Measurements from ENCODE around the gene IRF3. TPM values are rescaled to one million over a fixed set of nuclear protein-coding genes. Genes with fewer than 3 reads are reported as not detected.
"Not testable (repeated sequence)": the region's sequence is repeated elsewhere in the genome, so short reads cannot be mapped to it uniquely, and the experiment has no call there.

The IRF3 gene
- total RNA-seq, 1 donor from 2014 or later, result 75.9 TPM

GRCh38 chr19:49626226-49626625 lies 39.4 kb downstream of the IRF3 start:
- Histone ChIP-seq H3K36me3 (peaks cover 28 to 41% of the 10 kb centered on the region in 2 donors), H3K4me3 (no peak overlapping the region), H3K9me3 (no peaks in the 10 kb centered on the region), H3K27ac (no peak overlapping the region), H3K4me1 (peaks cover 5 to 7% of the 10 kb centered on the region in 2 donors), H3K27me3 (no peaks in the 10 kb centered on the region)
- TF ChIP-seq, protein P1, sequence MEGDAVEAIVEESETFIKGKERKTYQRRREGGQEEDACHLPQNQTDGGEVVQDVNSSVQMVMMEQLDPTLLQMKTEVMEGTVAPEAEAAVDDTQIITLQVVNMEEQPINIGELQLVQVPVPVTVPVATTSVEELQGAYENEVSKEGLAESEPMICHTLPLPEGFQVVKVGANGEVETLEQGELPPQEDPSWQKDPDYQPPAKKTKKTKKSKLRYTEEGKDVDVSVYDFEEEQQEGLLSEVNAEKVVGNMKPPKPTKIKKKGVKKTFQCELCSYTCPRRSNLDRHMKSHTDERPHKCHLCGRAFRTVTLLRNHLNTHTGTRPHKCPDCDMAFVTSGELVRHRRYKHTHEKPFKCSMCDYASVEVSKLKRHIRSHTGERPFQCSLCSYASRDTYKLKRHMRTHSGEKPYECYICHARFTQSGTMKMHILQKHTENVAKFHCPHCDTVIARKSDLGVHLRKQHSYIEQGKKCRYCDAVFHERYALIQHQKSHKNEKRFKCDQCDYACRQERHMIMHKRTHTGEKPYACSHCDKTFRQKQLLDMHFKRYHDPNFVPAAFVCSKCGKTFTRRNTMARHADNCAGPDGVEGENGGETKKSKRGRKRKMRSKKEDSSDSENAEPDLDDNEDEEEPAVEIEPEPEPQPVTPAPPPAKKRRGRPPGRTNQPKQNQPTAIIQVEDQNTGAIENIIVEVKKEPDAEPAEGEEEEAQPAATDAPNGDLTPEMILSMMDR (IDR thresholded peaks at IDR 0.05), result no peak
- intact Hi-C loops (cut with DNase I), result no loop called here
- no peak for DNase-seq (ENCODE audit: low spot score in 2 of 2)

- TF ChIP-seq, protein P1 (IDR thresholded peaks at IDR 0.05), result no peak
- Histone ChIP-seq H3K4me3 (no peak overlapping the region), H3K9me3 (no peaks in the 10 kb centered on the region), H3K4me1 (no peaks in the 10 kb centered on the region), H3K27me3 (no peaks in the 10 kb centered on the region), H3K36me3 (peaks cover 34 to 47% of the 10 kb centered on the region in 2 donors), H3K27ac (no peak overlapping the region)
- DNase-seq (ENCODE audit: low spot score in 2 of 2), result no peak
- intact Hi-C loops (cut with DNase I), result no loop called here
These were observed 40.4 kb downstream of the IRF3 start for GRCh38 chr19:49624967-49625910.

- H3K27me3 ChIP-seq; H3K4me1 ChIP-seq; H3K4me3 ChIP-seq; H3K27ac ChIP-seq; H3K9me3 ChIP-seq; DNase-seq (ENCODE audit: low spot score in 2 of 2); intact Hi-C loops (cut with DNase I): not testable (repeated sequence)
- peaks cover 52 to 64% of the 10 kb centered on the region in 2 donors for H3K36me3 ChIP-seq
These were observed 47.8 kb downstream of the IRF3 start for GRCh38 chr19:49617860-49618259.

- Histone ChIP-seq H3K36me3 (peaks cover 51 to 60% of the 10 kb centered on the region in 2 donors), H3K27me3 (no peaks in the 10 kb centered on the region), H3K9me3 (no peaks in the 10 kb centered on the region), H3K4me1 (no peaks in the 10 kb centered on the region), H3K27ac (no peak overlapping the region), H3K4me3 (no peak overlapping the region)
- DNase-seq (ENCODE audit: low spot score in 2 of 2), result no peak
- intact Hi-C loops (cut with DNase I), result no loop called here
- TF ChIP-seq, protein P1 (IDR thresholded peaks at IDR 0.05), result no peak
These were observed 48.7 kb downstream of the IRF3 start for GRCh38 chr19:49616945-49617344.

- no peaks in the 10 kb centered on the region for H3K9me3 ChIP-seq
- intact Hi-C loops (cut with DNase I), result no loop called here
- H3K4me1 ChIP-seq, result no peaks in the 10 kb centered on the region
- no peak overlapping the region for H3K4me3 ChIP-seq
- TF ChIP-seq, protein P1 (IDR thresholded peaks at IDR 0.05), result no peak
- DNase-seq (ENCODE audit: low spot score in 2 of 2), result no peak
- H3K27ac ChIP-seq, result no peak overlapping the region
- H3K27me3 ChIP-seq, result no peaks in the 10 kb centered on the region
- H3K36me3 ChIP-seq, result peaks cover 48 to 56% of the 10 kb centered on the region in 2 donors
These were observed 49.1 kb downstream of the IRF3 start for GRCh38 chr19:49616532-49616931.

DNA sequence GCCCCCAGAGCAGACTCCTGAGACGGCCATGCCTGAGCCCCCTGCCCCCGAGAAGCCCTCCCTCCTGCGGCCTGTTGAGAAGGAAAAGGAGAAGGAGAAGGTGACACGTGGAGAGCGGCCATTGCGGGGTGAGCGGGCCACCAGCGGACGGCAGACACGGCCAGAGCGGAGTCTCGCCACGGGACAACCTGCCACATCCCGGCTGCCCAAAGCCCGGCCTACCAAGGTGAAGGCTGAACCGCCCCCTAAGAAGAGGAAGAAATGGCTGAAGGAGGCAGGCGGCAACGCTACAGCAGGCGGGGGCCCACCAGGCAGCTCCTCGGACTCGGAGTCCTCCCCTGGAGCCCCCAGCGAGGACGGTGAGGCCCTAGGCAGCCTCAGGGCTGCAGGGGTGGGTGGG lies 49.8 kb downstream of the IRF3 start:
- Histone ChIP-seq H3K4me1 (no peaks in the 10 kb centered on the region), H3K27me3 (no peaks in the 10 kb centered on the region), H3K4me3 (no peak overlapping the region), H3K27ac (no peak overlapping the region), H3K9me3 (no peaks in the 10 kb centered on the region), H3K36me3 (peaks cover 53 to 56% of the 10 kb centered on the region in 2 donors)
- TF ChIP-seq, protein P1 (IDR thresholded peaks at IDR 0.05), result no peak
- intact Hi-C loops (cut with DNase I), result no loop called here
- no peak for DNase-seq (ENCODE audit: low spot score in 2 of 2)
